Measurements from ENCODE around the gene CHEK1.

DNA sequence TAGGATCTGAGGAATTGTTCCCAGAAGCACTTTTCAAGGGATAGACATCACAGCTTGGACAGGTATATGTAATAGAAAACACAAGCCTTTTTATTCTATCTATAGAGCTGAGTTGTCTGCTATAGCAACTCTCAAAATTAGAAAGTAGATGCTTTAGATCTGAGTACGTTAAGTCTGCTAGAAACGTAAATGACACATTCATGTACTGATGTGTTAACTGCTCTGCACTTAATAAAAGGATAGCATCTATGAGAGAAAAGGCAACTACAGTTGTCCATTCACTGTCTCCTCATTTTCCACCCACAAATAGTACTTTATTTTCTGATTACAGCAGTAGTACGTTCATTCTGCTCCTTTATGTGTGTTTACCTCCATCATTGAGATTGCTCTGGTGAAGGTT lies 38.3 kb upstream of the CHEK1 start:
- TF ChIP-seq, protein P1, sequence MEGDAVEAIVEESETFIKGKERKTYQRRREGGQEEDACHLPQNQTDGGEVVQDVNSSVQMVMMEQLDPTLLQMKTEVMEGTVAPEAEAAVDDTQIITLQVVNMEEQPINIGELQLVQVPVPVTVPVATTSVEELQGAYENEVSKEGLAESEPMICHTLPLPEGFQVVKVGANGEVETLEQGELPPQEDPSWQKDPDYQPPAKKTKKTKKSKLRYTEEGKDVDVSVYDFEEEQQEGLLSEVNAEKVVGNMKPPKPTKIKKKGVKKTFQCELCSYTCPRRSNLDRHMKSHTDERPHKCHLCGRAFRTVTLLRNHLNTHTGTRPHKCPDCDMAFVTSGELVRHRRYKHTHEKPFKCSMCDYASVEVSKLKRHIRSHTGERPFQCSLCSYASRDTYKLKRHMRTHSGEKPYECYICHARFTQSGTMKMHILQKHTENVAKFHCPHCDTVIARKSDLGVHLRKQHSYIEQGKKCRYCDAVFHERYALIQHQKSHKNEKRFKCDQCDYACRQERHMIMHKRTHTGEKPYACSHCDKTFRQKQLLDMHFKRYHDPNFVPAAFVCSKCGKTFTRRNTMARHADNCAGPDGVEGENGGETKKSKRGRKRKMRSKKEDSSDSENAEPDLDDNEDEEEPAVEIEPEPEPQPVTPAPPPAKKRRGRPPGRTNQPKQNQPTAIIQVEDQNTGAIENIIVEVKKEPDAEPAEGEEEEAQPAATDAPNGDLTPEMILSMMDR (IDR thresholded peaks at IDR 0.05), result no peak
- TF ChIP-seq POLR2A (IDR thresholded peaks at IDR 0.05) (no peak), POLR2AphosphoS5 (IDR thresholded peaks at IDR 0.05) (no peak), EP300 (IDR thresholded peaks at IDR 0.05) (no peak)
